Activated CD4-positive, alpha-beta memory T cell treated with anti-CD3 and anti-CD28 coated beads for 36 hours (primary cell): ENCODE results near the gene S1PR3. TPM values are rescaled to one million over a fixed set of nuclear protein-coding genes. Genes with fewer than 3 reads are reported as not detected.

Experiments used
- CTCF ChIA-PET: fragments of 350-600 bp; sonication (Branson Sonifier 250); formaldehyde crosslinking; loops from one replicate; lab custom pipeline; 2021; ENCODE audit warnings: antibody characterized with exemption, inconsistent platforms; lab: Charles Lee
- POLR2A ChIA-PET: fragments of 350-600 bp; sonication (Branson Sonifier 250); formaldehyde crosslinking; loops from one replicate; lab custom pipeline; 2021; ENCODE audit warnings: antibody characterized with exemption; lab: Charles Lee
- DNase-seq: peaks from one replicate; pipeline ENCODE4 v3.0.0-alpha.2; 2020
- H3K27ac Mint-ChIP-seq: one replicate; pipeline ENCODE4 v1.8.0; 2021; ENCODE audit warnings: mixed read lengths
- H3K27me3 Mint-ChIP-seq: one replicate; pipeline ENCODE4 v1.8.0; 2021; ENCODE audit warnings: mixed read lengths
- H3K36me3 Mint-ChIP-seq: one replicate; pipeline ENCODE4 v1.8.0; 2021; ENCODE audit warnings: mixed read lengths
- H3K4me1 Mint-ChIP-seq: one replicate; pipeline ENCODE4 v1.8.0; 2021; ENCODE audit warnings: low read depth, mixed read lengths
- H3K4me3 Mint-ChIP-seq: one replicate; pipeline ENCODE4 v1.8.0; 2021; ENCODE audit warnings: mild to moderate bottlenecking, mixed read lengths
- H3K9me3 Mint-ChIP-seq: one replicate; pipeline ENCODE4 v1.8.0; 2021; ENCODE audit warnings: mixed read lengths
- intact Hi-C: fragments of 100-400 bp; cut with micrococcal nuclease; formaldehyde crosslinking; loops from one replicate; pipeline ENCODE4 v1.15.1; 2023
- total RNA-seq, 2 experiments: library from RNA; stranded (reverse); gene quantifications; one replicate each; pipeline ENCODE4 v1.2.3, GENCODE V29; 2021

Gene S1PR3
- total RNA-seq, 2 experiments from 2014 or later = 0.70 to 1.4 TPM

DNA sequence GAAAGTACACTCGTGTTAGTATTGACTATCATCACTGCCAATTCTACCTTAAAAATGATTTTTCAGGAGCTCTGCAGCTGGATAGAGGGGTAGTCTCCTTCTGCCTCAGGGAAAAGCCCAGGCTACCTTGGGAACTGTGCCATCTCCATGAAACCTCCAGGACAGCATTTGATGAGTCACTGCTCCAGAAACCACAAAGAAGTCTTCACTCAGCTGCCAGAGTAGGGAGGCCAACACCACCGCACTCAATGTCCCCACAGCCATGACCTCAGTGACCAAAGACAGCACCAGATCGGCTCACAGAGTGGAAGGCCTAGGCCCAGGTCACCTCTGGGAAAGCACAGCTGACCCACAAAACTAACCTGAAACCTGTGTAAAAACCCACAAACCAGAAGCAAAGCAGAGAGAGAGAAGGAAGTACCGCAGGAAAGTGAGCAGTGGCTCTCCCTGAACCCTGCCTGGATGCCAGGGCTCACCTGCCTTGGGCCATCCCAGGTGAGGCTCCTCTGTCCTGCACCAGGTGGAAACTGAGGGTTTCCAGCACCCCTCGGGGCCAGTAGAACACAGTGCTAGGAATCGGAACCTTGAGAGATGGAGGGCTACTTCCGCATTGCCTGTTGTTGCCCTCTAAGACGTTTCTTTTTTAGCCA lies 30.0 kb downstream of the S1PR3 start:
- H3K4me1 Mint-ChIP-seq = no peaks in the 10 kb centered on the region
- no peaks in the 10 kb centered on the region for H3K9me3 Mint-ChIP-seq
- DNase-seq = no peak
- no peak overlapping the region for H3K4me3 Mint-ChIP-seq
- intact Hi-C loops = no loop called here
- H3K36me3 Mint-ChIP-seq = no peaks in the 10 kb centered on the region
- H3K27ac Mint-ChIP-seq = no peak overlapping the region
- ChIA-PET POLR2A (no interaction called here), CTCF (no interaction called here)
- H3K27me3 Mint-ChIP-seq = peaks cover 5% of the 10 kb centered on the region

DNA sequence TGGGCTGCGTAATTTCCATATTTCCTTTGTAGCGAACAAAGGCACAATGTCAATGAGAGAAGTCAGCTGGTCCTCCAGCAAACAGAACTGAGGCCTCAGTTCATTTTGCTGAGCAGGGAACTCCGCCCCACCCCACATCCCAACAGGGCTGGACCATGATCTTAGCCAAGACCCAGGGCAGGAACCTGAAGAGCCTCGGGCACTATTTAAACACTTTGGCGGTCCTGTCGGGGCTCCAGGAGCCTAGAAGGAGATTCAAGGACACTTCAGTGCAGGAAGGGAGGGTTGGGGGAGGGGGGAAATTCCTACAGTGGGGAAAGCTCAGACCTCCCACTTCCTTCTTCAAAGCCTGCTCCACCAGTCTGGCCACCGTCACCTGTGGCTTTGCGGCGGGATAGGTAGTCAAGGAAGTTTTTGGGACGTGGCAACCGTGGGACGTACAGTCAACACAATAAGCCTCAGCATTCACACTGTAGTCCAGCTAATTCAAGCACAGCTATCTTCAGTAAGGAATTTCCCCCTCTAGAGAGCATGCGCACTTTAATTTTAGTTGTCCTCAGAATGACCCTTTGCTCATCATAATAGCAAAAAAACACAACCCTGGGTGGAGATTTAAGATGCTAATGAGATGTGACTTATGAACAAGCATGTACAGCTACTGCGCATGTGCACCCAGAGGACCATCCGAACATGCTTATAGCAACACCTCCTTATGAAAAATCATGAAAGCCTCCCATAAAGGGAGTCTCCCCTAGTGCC lies 30.9 kb downstream of the S1PR3 start:
- no peak overlapping the region for H3K4me3 Mint-ChIP-seq
- H3K4me1 Mint-ChIP-seq = no peaks in the 10 kb centered on the region
- peaks cover 5% of the 10 kb centered on the region for H3K27me3 Mint-ChIP-seq
- intact Hi-C loops = no loop called here
- H3K27ac Mint-ChIP-seq = no peak overlapping the region
- H3K36me3 Mint-ChIP-seq = no peaks in the 10 kb centered on the region
- H3K9me3 Mint-ChIP-seq = no peaks in the 10 kb centered on the region
- no peak for DNase-seq
- ChIA-PET CTCF (no interaction called here), POLR2A (no interaction called here)

DNA sequence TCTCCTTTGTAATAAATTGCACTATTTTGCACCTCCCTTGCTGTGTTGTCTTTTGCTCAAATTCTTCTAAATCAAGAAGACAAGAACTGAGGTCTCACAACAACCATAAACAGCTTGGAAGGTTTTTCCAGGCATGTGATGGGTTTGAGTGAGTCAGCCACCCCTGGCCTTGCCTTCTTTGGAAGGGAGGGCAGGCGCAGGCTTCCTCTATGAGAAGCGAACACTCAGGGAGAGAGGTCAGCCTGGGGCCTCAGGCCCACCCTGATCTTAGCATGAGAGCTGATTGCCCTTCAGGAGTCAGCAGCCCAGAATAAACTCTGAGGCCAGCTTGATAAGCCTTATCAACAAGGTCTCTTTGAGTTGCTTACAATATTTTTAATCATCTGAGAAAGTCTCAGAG lies 31.6 kb downstream of the S1PR3 start:
- peaks cover 8% of the 10 kb centered on the region for H3K27me3 Mint-ChIP-seq
- H3K4me3 Mint-ChIP-seq = no peak overlapping the region
- H3K27ac Mint-ChIP-seq = no peak overlapping the region
- ChIA-PET POLR2A (no interaction called here), CTCF (no interaction called here)
- no peak for DNase-seq
- H3K4me1 Mint-ChIP-seq = no peaks in the 10 kb centered on the region
- H3K9me3 Mint-ChIP-seq = no peaks in the 10 kb centered on the region
- no peaks in the 10 kb centered on the region for H3K36me3 Mint-ChIP-seq
- intact Hi-C loops = no loop called here

DNA sequence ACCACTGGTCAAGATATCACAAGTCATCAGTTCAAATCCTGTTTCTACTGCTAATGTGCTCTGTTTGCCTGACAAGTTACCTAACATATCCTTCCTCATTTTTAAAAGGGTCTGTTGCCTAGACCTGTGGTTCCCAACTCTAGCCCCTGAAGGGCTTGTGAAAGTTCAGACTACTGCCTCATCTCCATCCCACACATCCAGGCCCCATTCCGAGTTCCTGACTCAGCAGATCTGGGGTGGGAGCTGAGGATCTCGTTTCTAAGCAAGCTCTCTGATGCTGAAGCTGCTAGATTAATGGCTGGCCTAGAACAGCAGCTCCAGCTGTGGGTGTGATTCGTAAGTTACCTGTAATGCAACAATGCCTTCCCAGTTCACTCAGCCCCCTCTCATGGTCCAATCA lies 32.5 kb downstream of the S1PR3 start:
- Mint-ChIP-seq H3K36me3 (no peaks in the 10 kb centered on the region), H3K4me3 (no peak overlapping the region), H3K27ac (no peak overlapping the region), H3K4me1 (no peaks in the 10 kb centered on the region), H3K9me3 (no peaks in the 10 kb centered on the region), H3K27me3 (peaks cover 6% of the 10 kb centered on the region)
- CTCF ChIA-PET = no interaction called here
- intact Hi-C loops = no loop called here
- no peak for DNase-seq
- POLR2A ChIA-PET = no interaction called here

DNA sequence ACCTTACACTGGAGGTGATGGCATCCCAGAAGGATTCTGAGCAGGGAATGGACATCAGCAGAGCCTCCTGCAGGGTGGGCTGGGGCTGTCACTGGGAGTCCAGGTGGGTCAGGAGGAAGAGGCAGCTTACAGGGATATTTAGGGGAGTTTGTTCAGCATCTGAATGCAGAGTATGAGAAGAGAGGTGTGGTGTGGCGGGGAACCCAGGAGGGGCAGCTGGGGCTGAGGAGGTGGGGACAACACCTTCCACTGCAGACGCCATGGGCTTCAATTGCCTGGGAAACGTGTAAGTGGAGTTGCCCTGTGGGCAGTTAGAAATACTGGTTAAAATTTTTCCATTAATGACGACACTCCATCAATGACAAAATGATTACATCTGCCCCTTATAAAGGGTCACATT lies 33.5 kb downstream of the S1PR3 start:
- Mint-ChIP-seq H3K4me3 (no peak overlapping the region), H3K9me3 (peaks cover 7% of the 10 kb centered on the region), H3K36me3 (no peaks in the 10 kb centered on the region), H3K27me3 (peaks cover 6% of the 10 kb centered on the region), H3K4me1 (no peaks in the 10 kb centered on the region), H3K27ac (no peak overlapping the region)
- DNase-seq = no peak
- POLR2A ChIA-PET = no interaction called here
- CTCF ChIA-PET = no interaction called here
- intact Hi-C loops = no loop called here

DNA sequence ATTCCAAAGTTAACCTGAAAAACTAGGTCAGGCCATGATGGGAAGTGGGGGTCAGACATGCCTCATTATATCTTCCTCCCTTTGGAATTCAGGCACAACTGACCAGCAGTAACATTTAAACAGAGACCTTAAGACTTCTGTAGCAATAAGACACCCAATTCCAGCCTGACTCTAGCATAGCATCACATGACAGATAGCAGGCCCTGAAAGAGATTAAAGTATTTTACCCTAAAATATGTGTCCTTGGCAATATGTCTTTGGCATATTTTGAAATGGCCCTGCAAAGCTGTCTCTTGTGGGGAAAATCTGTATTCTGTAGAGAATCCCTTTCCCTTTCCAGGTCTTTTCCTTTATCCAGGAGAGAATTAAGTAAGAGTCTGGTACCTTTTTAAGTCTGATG lies 34.3 kb downstream of the S1PR3 start:
- intact Hi-C loops = no loop called here
- DNase-seq = no peak
- no peaks in the 10 kb centered on the region for H3K36me3 Mint-ChIP-seq
- ChIA-PET POLR2A (no interaction called here), CTCF (no interaction called here)
- no peaks in the 10 kb centered on the region for H3K4me1 Mint-ChIP-seq
- peaks cover 6% of the 10 kb centered on the region for H3K27me3 Mint-ChIP-seq
- H3K9me3 Mint-ChIP-seq = peaks cover 13% of the 10 kb centered on the region
- no peak overlapping the region for H3K27ac Mint-ChIP-seq
- no peak overlapping the region for H3K4me3 Mint-ChIP-seq

DNA sequence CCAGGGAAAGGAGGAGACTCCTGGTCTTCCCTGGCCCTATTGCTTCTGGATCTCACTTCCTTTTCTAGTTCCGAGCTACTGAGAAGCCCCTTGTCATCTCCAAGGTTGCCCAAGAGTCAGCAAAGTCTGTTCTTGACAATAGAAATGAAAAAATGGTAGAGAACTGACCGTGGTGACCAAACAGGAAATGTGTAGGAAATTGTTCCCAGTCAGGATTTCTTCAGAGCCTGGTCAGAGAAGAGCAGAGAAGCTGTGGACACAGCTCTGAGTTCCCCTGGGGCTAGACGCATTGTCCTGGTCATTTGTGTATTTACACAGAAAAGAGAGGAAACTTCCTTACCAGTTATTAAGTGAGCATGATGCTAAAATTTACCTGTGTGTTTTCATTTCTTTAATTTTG lies 35.6 kb downstream of the S1PR3 start:
- ChIA-PET CTCF (no interaction called here), POLR2A (interaction anchor here (0.7 kb wide), 1 partner anchor 285 kb away, joined by 6 read pairs; no protein-coding TSS in a partner anchor)
- H3K27me3 Mint-ChIP-seq = peaks cover 8% of the 10 kb centered on the region

DNA sequence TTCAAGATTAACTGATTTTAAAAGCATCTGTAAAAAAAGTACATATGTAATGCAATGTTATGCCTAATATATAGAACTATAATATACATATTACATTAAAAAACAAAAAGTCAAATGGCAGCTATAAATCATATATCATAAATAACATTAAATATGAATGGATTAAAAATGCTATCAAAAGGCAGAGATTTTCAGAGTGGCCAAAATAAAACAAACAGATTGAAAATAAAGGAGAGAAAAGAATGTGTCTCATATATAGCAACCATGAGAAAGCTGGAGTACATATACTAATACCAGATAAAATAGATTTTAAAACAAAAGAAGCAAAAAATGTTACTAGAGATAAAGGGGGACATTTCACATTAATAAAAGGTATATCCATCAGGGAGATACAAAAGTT lies 38.5 kb downstream of the S1PR3 start:
- Mint-ChIP-seq H3K9me3 (peaks cover 13% of the 10 kb centered on the region), H3K4me3 (no peak overlapping the region), H3K27ac (no peak overlapping the region), H3K36me3 (peaks cover 2% of the 10 kb centered on the region), H3K27me3 (peaks cover 14% of the 10 kb centered on the region), H3K4me1 (no peaks in the 10 kb centered on the region)
- ChIA-PET POLR2A (no interaction called here), CTCF (no interaction called here)
- intact Hi-C loops = no loop called here
- no peak for DNase-seq

More for the DNA sequence above, 35.6 kb downstream of the S1PR3 start:
- H3K4me3 Mint-ChIP-seq = no peak overlapping the region
- no peak overlapping the region for H3K27ac Mint-ChIP-seq
- peaks cover 2% of the 10 kb centered on the region for H3K36me3 Mint-ChIP-seq
- peaks cover 13% of the 10 kb centered on the region for H3K9me3 Mint-ChIP-seq
- intact Hi-C loops = no loop called here
- H3K4me1 Mint-ChIP-seq = no peaks in the 10 kb centered on the region
- DNase-seq = no peak

DNA sequence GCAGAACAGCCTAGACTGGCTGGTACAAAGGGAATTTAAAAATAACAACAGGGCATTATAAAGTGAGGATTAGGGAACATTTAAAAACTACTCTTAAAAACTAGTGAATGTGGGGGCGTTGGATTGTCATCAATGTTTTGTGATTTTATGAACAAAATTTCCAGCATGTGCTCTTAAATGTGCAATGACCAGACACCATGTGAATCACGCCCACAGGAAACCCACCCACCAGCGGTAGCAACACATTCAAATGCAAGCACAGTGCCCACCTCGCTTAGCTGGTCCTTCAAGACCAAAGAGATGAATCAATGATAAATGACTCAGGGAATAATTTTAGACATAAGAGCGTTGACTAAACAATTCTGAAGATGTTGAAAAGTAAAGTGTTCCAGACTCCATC lies 40.9 kb downstream of the S1PR3 start:
- no peak overlapping the region for H3K4me3 Mint-ChIP-seq
- H3K36me3 Mint-ChIP-seq = peaks cover 2% of the 10 kb centered on the region
- no peak for DNase-seq
- POLR2A ChIA-PET = no interaction called here
- no peaks in the 10 kb centered on the region for H3K4me1 Mint-ChIP-seq
- intact Hi-C loops = no loop called here
- H3K27ac Mint-ChIP-seq = no peak overlapping the region
- peaks cover 17% of the 10 kb centered on the region for H3K27me3 Mint-ChIP-seq
- CTCF ChIA-PET = no interaction called here
- peaks cover 13% of the 10 kb centered on the region for H3K9me3 Mint-ChIP-seq

DNA sequence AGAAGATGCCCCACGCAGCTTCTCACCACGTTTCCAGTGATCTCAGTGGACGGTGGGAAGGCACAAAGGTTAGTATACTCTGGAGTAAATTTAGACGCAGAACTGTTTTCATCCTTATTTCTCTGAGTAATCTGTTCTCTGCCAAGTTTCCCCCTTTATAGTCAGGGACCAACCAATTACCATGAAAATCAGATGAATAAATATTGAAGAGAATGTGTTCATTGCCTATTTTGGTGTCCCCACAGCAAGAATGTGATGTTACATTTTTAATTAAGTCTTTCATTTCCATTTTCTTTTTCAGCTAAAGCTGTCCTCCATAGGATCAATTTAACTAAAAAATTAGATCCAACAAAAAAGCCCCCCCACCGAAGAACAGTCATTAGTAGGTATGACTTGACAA lies 41.4 kb downstream of the S1PR3 start:
- peaks cover 15% of the 10 kb centered on the region for H3K27me3 Mint-ChIP-seq
- H3K4me1 Mint-ChIP-seq = no peaks in the 10 kb centered on the region
- intact Hi-C loops = no loop called here
- DNase-seq = no peak
- H3K4me3 Mint-ChIP-seq = no peak overlapping the region
- ChIA-PET POLR2A (no interaction called here), CTCF (no interaction called here)
- peaks cover 13% of the 10 kb centered on the region for H3K9me3 Mint-ChIP-seq
- peaks cover 2% of the 10 kb centered on the region for H3K36me3 Mint-ChIP-seq
- H3K27ac Mint-ChIP-seq = no peak overlapping the region

DNA sequence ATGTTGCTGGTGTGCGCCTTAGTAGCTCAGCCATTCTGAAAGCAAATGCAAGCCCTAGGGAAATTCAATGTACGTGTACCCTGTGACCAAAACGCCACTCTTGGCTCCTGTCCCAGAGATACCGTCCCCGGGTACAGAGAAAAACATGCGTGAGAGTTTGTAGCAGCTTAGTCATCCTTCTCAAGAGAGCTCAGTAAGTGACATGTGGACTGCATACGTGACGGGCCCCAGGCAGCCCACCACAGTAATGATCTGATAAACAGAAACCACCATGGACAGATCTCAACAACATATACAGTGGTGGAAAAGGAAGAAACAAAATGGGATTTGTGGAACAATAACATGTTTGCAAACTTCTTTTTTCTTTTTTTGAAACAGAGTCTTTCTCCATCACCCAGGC lies 45.1 kb downstream of the S1PR3 start:
- intact Hi-C loops = no loop called here
- POLR2A ChIA-PET = no interaction called here
- Mint-ChIP-seq H3K4me3 (no peak overlapping the region), H3K27ac (no peak overlapping the region), H3K9me3 (no peaks in the 10 kb centered on the region), H3K4me1 (no peaks in the 10 kb centered on the region), H3K36me3 (no peaks in the 10 kb centered on the region), H3K27me3 (peaks cover 12% of the 10 kb centered on the region)
- DNase-seq = no peak
- CTCF ChIA-PET = no interaction called here

DNA sequence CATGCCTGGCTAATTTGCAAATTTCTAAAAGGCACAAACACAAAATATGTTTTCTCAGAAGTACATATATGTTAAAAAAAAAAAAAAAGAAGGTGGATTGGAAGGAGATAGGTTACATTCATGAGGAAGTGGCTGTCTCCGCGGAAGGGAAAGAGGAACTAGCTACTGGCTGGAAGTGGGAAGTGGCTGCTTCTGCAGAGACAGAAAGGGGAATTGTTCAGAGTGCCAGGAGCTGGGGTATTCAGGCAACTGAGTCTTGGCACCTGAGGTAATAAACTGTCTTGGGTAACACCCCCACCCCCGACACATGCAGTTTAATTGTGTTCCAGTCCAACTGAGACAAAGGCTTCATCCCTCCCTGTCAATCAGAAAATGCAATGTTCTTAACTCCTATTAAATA lies 45.6 kb downstream of the S1PR3 start:
- DNase-seq = no peak
- no peak overlapping the region for H3K4me3 Mint-ChIP-seq
- CTCF ChIA-PET = no interaction called here
- intact Hi-C loops = no loop called here
- POLR2A ChIA-PET = no interaction called here
- peaks cover 12% of the 10 kb centered on the region for H3K27me3 Mint-ChIP-seq
- no peaks in the 10 kb centered on the region for H3K9me3 Mint-ChIP-seq
- H3K36me3 Mint-ChIP-seq = no peaks in the 10 kb centered on the region
- no peak overlapping the region for H3K27ac Mint-ChIP-seq
- H3K4me1 Mint-ChIP-seq = no peaks in the 10 kb centered on the region

DNA sequence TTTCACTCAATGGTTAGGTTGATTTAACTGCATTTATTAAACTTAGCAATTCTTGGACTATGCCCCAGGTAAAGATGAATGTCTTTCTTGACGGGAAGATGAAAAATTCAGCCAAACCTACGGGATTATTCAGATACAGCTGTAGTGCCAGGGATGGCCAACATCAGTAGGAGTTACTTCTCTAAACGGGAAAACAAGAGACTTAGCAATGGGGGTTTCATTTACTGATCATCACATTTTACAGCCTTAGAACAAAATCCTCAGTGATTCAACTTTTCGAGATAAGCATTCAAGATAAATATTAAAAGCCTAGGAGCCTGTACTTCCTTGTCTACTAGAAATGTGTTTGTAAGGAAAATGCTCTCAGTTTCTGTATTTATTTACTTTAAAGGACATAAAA lies 46.1 kb downstream of the S1PR3 start:
- ChIA-PET POLR2A (no interaction called here), CTCF (no interaction called here)
- H3K9me3 Mint-ChIP-seq = no peaks in the 10 kb centered on the region
- peaks cover 12% of the 10 kb centered on the region for H3K27me3 Mint-ChIP-seq
- H3K36me3 Mint-ChIP-seq = no peaks in the 10 kb centered on the region
- H3K4me1 Mint-ChIP-seq = no peaks in the 10 kb centered on the region
- no peak for DNase-seq
- H3K27ac Mint-ChIP-seq = no peak overlapping the region
- H3K4me3 Mint-ChIP-seq = no peak overlapping the region
- intact Hi-C loops = no loop called here
